ENCODE data around the gene PCDHB8.
"Not testable (repeated sequence)": the region's sequence is repeated elsewhere in the genome, so short reads cannot be mapped to it uniquely, and the experiment has no call there.

The PCDHB8 gene

DNA sequence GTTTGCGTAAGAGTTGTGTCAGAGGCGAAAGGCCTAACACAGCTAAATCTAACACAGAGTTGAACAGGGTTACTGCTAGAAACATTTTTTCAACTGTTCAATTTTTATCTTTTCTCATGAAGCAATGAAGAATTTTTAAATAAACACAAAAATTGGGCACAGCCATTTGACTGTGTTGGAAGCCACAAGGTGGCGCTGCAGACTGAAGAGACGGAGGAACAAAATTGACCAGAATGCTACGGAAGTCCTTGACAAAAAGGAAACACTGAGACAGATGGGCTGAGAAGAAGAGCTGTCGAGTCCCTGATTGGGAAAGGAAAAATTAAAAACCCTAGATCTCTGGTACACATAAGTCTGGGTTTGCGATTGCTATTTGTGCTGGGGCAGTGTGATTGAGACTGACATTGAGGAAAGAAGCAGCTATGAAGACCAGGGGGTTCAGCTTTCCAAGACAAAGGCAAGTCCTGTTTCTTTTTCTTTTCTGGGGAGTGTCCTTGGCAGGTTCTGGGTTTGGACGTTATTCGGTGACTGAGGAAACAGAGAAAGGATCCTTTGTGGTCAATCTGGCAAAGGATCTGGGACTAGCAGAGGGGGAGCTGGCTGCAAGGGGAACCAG is 9.4 kb downstream of the PCDHB8 start, which contains the start of gene PCDHB9:
TSS of gene PCDHB9 (plus strand) at position 265 of the 616 bp plus-strand sequence. CDS start at position 423, 158 bp downstream.
- Histone ChIP-seq H3K4me3 (ENCODE audit: extremely low read depth, insufficient read depth, low read length, poor library complexity, severe bottlenecking) (no peak within 1 kb of the TSS), H3K4me1 (ENCODE audit: control insufficient read depth, insufficient read depth, low read length, poor library complexity, severe bottlenecking) (no peaks in the 10 kb centered on the region), H3K36me3 (ENCODE audit: control insufficient read depth, insufficient read depth, low read length) (no peaks in the 10 kb centered on the region), H3K27ac (ENCODE audit: low read depth, low read length, severe bottlenecking) (no peak within 1 kb of the TSS), H3K9me3 (ENCODE audit: control insufficient read depth, low read length) (no peaks in the 10 kb centered on the region)
- 44 to 47% methylated on average over 5 to 7 of the region's 9 CpGs for WGBS, 2 experiments (ENCODE audit: insufficient coverage in 2 of 2)

DNA sequence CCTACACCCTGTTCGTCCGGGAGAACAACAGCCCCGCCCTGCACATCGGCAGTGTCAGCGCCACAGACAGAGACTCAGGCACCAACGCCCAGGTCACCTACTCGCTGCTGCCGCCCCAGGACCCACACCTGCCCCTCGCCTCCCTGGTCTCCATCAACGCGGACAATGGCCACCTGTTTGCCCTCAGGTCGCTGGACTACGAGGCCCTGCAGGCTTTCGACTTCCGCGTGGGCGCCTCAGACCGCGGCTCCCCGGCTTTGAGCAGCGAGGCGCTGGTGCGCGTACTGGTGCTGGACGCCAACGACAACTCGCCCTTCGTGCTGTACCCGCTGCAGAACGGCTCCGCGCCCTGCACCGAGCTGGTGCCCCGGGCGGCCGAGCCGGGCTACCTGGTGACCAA is 11.1 kb downstream of the PCDHB8 start:
- H3K4me3 ChIP-seq (ENCODE audit: extremely low read depth, insufficient read depth, low read length, poor library complexity, severe bottlenecking); H3K36me3 ChIP-seq (ENCODE audit: control insufficient read depth, insufficient read depth, low read length); H3K27ac ChIP-seq (ENCODE audit: low read depth, low read length, severe bottlenecking); H3K9me3 ChIP-seq (ENCODE audit: control insufficient read depth, low read length); H3K4me1 ChIP-seq (ENCODE audit: control insufficient read depth, insufficient read depth, low read length, poor library complexity, severe bottlenecking): not testable (repeated sequence)
- 97 to 100% methylated on average over 5 to 17 of the region's 37 CpGs for WGBS, 2 experiments (ENCODE audit: insufficient coverage in 2 of 2)

DNA sequence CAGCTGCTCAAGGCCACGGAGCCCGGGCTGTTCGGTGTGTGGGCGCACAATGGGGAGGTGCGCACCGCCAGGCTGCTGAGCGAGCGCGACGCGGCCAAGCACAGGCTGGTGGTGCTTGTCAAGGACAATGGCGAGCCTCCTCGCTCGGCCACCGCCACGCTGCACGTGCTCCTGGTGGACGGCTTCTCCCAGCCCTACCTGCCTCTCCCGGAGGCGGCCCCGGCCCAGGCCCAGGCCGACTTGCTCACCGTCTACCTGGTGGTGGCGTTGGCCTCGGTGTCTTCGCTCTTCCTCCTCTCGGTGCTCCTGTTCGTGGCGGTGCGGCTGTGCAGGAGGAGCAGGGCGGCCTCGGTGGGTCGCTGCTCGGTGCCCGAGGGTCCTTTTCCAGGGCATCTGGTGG is 11.5 kb downstream of the PCDHB8 start:
- H3K4me3 ChIP-seq (ENCODE audit: extremely low read depth, insufficient read depth, low read length, poor library complexity, severe bottlenecking); H3K9me3 ChIP-seq (ENCODE audit: control insufficient read depth, low read length); H3K27ac ChIP-seq (ENCODE audit: low read depth, low read length, severe bottlenecking); H3K36me3 ChIP-seq (ENCODE audit: control insufficient read depth, insufficient read depth, low read length); H3K4me1 ChIP-seq (ENCODE audit: control insufficient read depth, insufficient read depth, low read length, poor library complexity, severe bottlenecking): not testable (repeated sequence)
- WGBS, 2 experiments (ENCODE audit: insufficient coverage in 2 of 2): 84 to 97% methylated on average over 8 to 11 of the region's 35 CpGs

- H3K4me3 ChIP-seq (ENCODE audit: extremely low read depth, insufficient read depth, low read length, poor library complexity, severe bottlenecking): peak within 1 kb of the TSS; percentile 14
- H3K4me1 ChIP-seq (ENCODE audit: control insufficient read depth, insufficient read depth, low read length, poor library complexity, severe bottlenecking): no peaks in the 10 kb centered on the region
- no peaks in the 10 kb centered on the region for H3K36me3 ChIP-seq (ENCODE audit: control insufficient read depth, insufficient read depth, low read length)
- H3K27ac ChIP-seq (ENCODE audit: low read depth, low read length, severe bottlenecking): no peak within 1 kb of the TSS
- 24 to 31% methylated on average over 6 to 7 of the region's 10 CpGs for WGBS, 2 experiments (ENCODE audit: insufficient coverage in 2 of 2)
- H3K9me3 ChIP-seq (ENCODE audit: control insufficient read depth, low read length): peaks cover 4% of the 10 kb centered on the region
Observed at GRCh38 chr5:141192110-141192725, 14.6 kb downstream of the PCDHB8 start, which contains the start of gene PCDHB10. TSS of gene PCDHB10 (plus strand) at chr5:141192353. CDS start at chr5:141192553, 200 bp downstream.

DNA sequence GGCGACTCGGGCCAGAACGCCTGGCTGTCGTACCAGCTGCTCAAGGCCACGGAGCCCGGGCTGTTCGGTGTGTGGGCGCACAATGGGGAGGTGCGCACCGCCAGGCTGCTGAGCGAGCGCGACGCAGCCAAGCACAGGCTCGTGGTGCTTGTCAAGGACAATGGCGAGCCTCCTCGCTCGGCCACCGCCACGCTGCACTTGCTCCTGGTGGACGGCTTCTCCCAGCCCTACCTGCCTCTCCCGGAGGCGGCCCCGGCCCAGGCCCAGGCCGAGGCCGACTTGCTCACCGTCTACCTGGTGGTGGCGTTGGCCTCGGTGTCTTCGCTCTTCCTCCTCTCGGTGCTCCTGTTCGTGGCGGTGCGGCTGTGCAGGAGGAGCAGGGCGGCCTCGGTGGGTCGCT is 16.7 kb downstream of the PCDHB8 start:
- not testable (repeated sequence) for H3K9me3 ChIP-seq (ENCODE audit: control insufficient read depth, low read length); H3K36me3 ChIP-seq (ENCODE audit: control insufficient read depth, insufficient read depth, low read length); H3K4me3 ChIP-seq (ENCODE audit: extremely low read depth, insufficient read depth, low read length, poor library complexity, severe bottlenecking); H3K4me1 ChIP-seq (ENCODE audit: control insufficient read depth, insufficient read depth, low read length, poor library complexity, severe bottlenecking); H3K27ac ChIP-seq (ENCODE audit: low read depth, low read length, severe bottlenecking)
- 76 to 97% methylated on average over 5 to 13 of the region's 37 CpGs for WGBS, 2 experiments (ENCODE audit: insufficient coverage in 2 of 2)

GRCh38 chr5:141196363-141196762 is 18.8 kb downstream of the PCDHB8 start:
- Histone ChIP-seq H3K4me3 (ENCODE audit: extremely low read depth, insufficient read depth, low read length, poor library complexity, severe bottlenecking) (no peak overlapping the region), H3K9me3 (ENCODE audit: control insufficient read depth, low read length) (peaks cover 8% of the 10 kb centered on the region), H3K27ac (ENCODE audit: low read depth, low read length, severe bottlenecking) (no peak overlapping the region), H3K36me3 (ENCODE audit: control insufficient read depth, insufficient read depth, low read length) (no peaks in the 10 kb centered on the region), H3K4me1 (ENCODE audit: control insufficient read depth, insufficient read depth, low read length, poor library complexity, severe bottlenecking) (no peaks in the 10 kb centered on the region)
- WGBS, 2 experiments (ENCODE audit: insufficient coverage in 2 of 2): 78 to 80% methylated on average over 1 of the region's 3 CpGs

DNA sequence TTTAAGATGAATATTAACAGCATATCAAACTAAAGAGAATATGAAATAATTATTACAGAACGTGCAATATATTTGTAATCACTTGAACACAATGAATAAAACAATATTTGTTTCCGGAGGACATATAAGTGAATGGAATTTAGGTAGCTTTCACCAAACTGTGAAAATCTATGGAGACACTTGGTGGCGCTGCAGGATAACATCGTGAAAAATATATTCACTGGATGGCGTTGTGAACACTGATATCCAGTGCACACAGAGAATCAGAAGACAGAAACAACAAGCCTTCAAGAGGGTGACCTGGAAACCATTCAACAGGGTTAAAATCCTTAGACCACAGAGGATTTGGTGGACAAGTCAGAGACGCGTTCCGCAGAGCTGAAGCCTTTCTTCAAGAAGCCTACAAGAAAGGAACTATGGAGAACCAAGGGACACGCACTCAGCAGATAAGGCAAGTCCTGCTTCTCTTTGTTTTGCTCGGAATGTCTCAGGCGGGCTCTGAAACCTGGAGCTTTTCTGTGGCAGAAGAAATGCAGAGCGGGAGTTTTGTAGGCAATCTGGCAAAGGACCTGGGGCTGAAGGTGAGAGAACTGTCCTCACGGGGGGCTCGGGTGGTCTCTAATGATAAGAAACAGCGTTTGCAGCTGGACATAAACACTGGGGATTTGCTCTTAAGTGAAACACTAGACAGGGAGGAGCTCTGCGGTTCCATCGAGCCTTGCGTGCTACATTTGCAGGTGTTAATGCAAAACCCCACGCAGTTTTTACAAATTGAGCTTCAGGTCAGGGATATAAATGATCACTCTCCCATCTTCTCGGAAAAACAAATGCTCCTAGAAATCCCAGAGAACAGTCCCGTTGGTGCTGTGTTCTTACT is 22.0 kb downstream of the PCDHB8 start, which contains the start of gene PCDHB11:
TSS of gene PCDHB11 (plus strand) at position 269 of the 877 bp plus-strand sequence. CDS start at position 417, 148 bp downstream.
- Histone ChIP-seq H3K27ac (ENCODE audit: low read depth, low read length, severe bottlenecking) (no peak within 1 kb of the TSS), H3K9me3 (ENCODE audit: control insufficient read depth, low read length) (peaks cover 8% of the 10 kb centered on the region), H3K4me3 (ENCODE audit: extremely low read depth, insufficient read depth, low read length, poor library complexity, severe bottlenecking) (no peak within 1 kb of the TSS), H3K36me3 (ENCODE audit: control insufficient read depth, insufficient read depth, low read length) (no peaks in the 10 kb centered on the region), H3K4me1 (ENCODE audit: control insufficient read depth, insufficient read depth, low read length, poor library complexity, severe bottlenecking) (no peaks in the 10 kb centered on the region)
- WGBS, 2 experiments (ENCODE audit: insufficient coverage in 2 of 2): 77 to 86% methylated on average over 16 to 17 of the region's 21 CpGs

DNA sequence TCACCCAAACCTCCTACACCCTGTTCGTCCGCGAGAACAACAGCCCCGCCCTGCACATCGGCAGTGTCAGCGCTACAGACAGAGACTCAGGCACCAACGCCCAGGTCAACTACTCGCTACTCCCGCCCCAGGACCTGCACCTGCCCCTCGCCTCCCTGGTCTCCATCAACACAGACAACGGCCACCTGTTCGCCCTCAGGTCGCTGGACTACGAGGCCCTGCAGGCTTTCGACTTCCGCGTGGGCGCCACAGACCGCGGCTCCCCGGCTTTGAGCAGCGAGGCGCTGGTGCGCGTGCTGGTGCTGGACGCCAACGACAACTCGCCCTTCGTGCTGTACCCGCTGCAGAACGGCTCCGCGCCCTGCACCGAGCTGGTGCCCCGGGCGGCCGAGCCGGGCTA is 23.5 kb downstream of the PCDHB8 start:
- H3K27ac ChIP-seq (ENCODE audit: low read depth, low read length, severe bottlenecking); H3K9me3 ChIP-seq (ENCODE audit: control insufficient read depth, low read length); H3K36me3 ChIP-seq (ENCODE audit: control insufficient read depth, insufficient read depth, low read length); H3K4me3 ChIP-seq (ENCODE audit: extremely low read depth, insufficient read depth, low read length, poor library complexity, severe bottlenecking); H3K4me1 ChIP-seq (ENCODE audit: control insufficient read depth, insufficient read depth, low read length, poor library complexity, severe bottlenecking): not testable (repeated sequence)
- 97 to 98% methylated on average over 6 to 11 of the region's 38 CpGs for WGBS, 2 experiments (ENCODE audit: insufficient coverage in 2 of 2)

GRCh38 chr5:141201646-141202045 is 24.1 kb downstream of the PCDHB8 start:
- H3K4me1 ChIP-seq (ENCODE audit: control insufficient read depth, insufficient read depth, low read length, poor library complexity, severe bottlenecking); H3K36me3 ChIP-seq (ENCODE audit: control insufficient read depth, insufficient read depth, low read length); H3K4me3 ChIP-seq (ENCODE audit: extremely low read depth, insufficient read depth, low read length, poor library complexity, severe bottlenecking); H3K9me3 ChIP-seq (ENCODE audit: control insufficient read depth, low read length); H3K27ac ChIP-seq (ENCODE audit: low read depth, low read length, severe bottlenecking): not testable (repeated sequence)
- 95 to 97% methylated on average over 27 to 28 of the region's 35 CpGs for WGBS, 2 experiments (ENCODE audit: insufficient coverage in 2 of 2)

- WGBS, 2 experiments (ENCODE audit: insufficient coverage in 2 of 2): 77 to 84% methylated on average over 9 of the region's 11 CpGs
- Histone ChIP-seq H3K27ac (ENCODE audit: low read depth, low read length, severe bottlenecking) (no peak within 1 kb of the TSS), H3K4me1 (ENCODE audit: control insufficient read depth, insufficient read depth, low read length, poor library complexity, severe bottlenecking) (no peaks in the 10 kb centered on the region), H3K4me3 (ENCODE audit: extremely low read depth, insufficient read depth, low read length, poor library complexity, severe bottlenecking) (no peak within 1 kb of the TSS), H3K36me3 (ENCODE audit: control insufficient read depth, insufficient read depth, low read length) (no peaks in the 10 kb centered on the region), H3K9me3 (ENCODE audit: control insufficient read depth, low read length) (no peaks in the 10 kb centered on the region)
Observed at GRCh38 chr5:141208478-141208877, 30.9 kb downstream of the PCDHB8 start, which contains the start of gene PCDHB12. TSS of gene PCDHB12 (plus strand) at chr5:141208719. CDS start at chr5:141208908, 189 bp downstream.

Data from mesodermal cell (in vitro differentiated cells).